Measurements from ENCODE around the gene ABLIM2.
A peak's percentile ranks its signal among the peaks of the same experiment; 100 is the strongest.
"Not testable (repeated sequence)": the region's sequence is repeated elsewhere in the genome, so short reads cannot be mapped to it uniquely, and the experiment has no call there.

The ABLIM2 gene

GRCh38 chr4:7950301-7951092, 208.1 kb downstream of the ABLIM2 start:
- DNase-seq, result no peak

- DNase-seq, result no peak
Measured at GRCh38 chr4:7949759-7950158, 208.9 kb downstream of the ABLIM2 start.

GRCh38 chr4:7947927-7948326, 210.7 kb downstream of the ABLIM2 start:
- no peak for DNase-seq

- DNase-seq, result no peak
Measured at GRCh38 chr4:7945709-7946380, 212.8 kb downstream of the ABLIM2 start.

- no peak for DNase-seq
Measured at GRCh38 chr4:7944599-7945220, 213.9 kb downstream of the ABLIM2 start.

- not testable (repeated sequence) for DNase-seq
Measured at GRCh38 chr4:7943688-7944087, 214.9 kb downstream of the ABLIM2 start.

- no peak for DNase-seq
Measured at GRCh38 chr4:7943211-7943610, 215.4 kb downstream of the ABLIM2 start.

GRCh38 chr4:7941965-7942496, 216.6 kb downstream of the ABLIM2 start:
- no peak for DNase-seq

GRCh38 chr4:7941111-7941964, 217.3 kb downstream of the ABLIM2 start:
- DNase-seq, result no peak

GRCh38 chr4:7939377-7940108, 219.1 kb downstream of the ABLIM2 start, which contains the start of gene AFAP1:
Gene AFAP1 (minus strand): TSS chr4:7939861. CDS start chr4:7872078, 67,783 bp downstream.
- DNase-seq, result peak; percentile 85

GRCh38 chr4:7938609-7939376, 219.8 kb downstream of the ABLIM2 start:
- peak; percentile 9 for DNase-seq

- no peak for DNase-seq
Measured at GRCh38 chr4:7938266-7938608, 220.4 kb downstream of the ABLIM2 start.

- DNase-seq, result no peak
Measured at GRCh38 chr4:7937006-7937405, 221.6 kb downstream of the ABLIM2 start.

- no peak for DNase-seq
Measured at GRCh38 chr4:7933651-7934510, 224.7 kb downstream of the ABLIM2 start.

GRCh38 chr4:7932287-7932686, 226.3 kb downstream of the ABLIM2 start:
- no peak for DNase-seq

- DNase-seq, result no peak
Measured at GRCh38 chr4:7929118-7929951, 229.3 kb downstream of the ABLIM2 start.

- no peak for DNase-seq
Measured at GRCh38 chr4:7928711-7929110, 229.9 kb downstream of the ABLIM2 start.

GRCh38 chr4:7926822-7927221, 231.8 kb downstream of the ABLIM2 start:
- no peak for DNase-seq

GRCh38 chr4:7924570-7924969, 234.0 kb downstream of the ABLIM2 start:
- DNase-seq, result no peak

Data from activated gamma-delta T cell treated with Interleukin-2 at 50 U/mL for 16 hours (primary cell).